CD4-positive, alpha-beta T cell treated with Interleukin-15 for 4 hours (primary cell): ENCODE data around the gene SGPP2.

ENCODE experiments used
- DNase-seq: peaks from one replicate; pipeline ENCODE4 v3.0.0-alpha.2; 2020; ENCODE audit warnings: low spot score

Gene SGPP2

DNA sequence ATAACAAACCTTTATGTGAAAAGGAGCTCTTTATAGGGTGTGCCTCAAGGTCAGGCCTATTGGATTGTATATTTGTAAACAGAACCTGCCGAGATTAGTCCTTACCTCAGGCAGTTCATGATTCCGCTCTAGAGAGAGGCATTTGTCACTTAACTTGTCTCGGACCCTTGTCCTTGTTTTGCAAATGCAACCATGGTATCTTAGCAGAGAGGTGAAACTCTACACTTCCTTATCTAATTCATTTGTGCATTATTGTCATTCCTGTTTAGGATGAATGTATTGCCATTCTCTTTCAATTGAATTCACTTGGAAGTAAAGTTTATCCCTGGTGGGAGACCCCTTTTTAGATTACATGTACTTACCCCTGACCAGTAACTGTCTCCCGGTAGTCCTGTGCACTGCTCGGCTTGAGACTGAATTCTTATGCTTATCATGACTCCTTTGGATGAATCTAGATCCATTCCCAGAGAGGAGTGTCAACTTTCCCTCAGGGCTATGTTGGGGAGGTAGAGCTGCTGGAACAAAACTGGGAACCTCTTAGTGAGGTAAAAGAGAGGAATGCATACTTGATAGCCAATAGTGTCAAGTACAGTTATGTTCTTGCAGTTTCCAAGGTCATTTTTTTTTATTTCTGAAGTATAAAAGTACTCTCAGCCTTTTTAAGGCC lies 46.6 kb downstream of the SGPP2 start:
- no peak for DNase-seq

DNA sequence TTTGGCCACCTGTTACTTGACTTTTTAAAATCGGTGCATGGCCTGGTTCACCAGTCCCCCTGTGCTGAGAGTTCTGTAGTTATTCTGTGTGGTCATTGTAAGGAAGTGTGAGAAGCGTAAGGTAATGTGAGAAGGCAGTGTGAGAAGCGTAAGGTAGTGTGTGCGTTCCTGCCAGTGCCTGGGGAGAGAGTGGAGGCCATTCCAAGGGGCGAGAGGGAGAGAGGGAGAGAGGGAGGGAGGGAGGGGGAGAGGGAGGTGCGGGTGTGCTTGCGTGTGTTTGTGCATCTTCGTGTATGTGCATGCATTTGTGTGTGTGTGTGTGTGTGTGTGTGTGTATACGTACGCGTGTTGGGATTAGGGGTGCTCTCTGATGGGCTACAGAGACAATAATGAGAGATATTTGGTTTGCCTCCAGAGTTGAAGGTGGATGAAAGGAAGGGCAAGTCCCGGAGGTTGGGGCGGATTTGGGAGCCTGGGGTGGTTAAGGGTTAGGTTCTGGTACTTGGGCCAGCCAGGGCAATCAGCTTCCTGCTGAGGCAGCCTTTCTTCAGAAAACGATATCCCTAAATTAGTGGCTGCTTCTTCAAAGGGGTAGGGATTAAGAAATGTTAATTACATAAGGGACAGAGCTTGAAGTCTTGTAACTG lies 53.7 kb downstream of the SGPP2 start:
- no peak for DNase-seq

DNA sequence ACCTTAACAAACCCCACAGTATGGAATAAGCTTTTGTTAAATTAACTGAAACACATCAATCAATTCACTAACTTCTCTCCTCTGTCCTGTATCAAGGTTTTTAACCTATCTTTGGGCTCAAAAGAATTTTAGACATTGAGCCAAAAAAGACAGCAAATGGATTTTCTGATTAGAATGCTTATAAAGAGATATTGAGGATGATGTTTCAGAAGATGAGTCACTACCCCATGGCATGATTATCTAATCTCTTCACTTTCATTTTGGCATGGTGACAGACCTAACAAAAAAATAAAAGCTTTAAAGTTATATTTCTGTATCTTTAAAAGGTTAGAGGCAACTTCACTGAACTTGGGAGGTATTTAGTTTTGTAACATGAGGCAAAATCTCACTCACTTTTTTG lies 55.5 kb downstream of the SGPP2 start:
- peak; percentile 2 for DNase-seq

DNA sequence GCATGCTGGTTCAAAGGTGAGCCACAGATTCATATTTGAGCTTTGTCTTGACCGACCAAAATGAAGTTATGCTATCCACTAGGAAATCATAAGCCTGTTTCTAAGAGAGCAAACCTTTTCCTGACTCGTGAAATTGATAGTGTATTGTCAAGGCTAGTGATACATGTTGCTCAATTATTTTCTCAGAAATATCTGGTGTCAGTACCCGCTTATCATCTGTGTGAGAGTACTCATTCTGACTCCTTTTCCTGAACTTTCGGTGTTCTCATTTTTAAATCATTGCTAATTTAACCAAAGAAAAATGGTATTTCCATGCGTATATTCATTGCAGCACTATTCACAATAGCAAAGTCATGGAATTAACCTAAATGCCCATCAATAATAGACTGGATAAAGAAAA lies 56.2 kb downstream of the SGPP2 start:
- no peak for DNase-seq

DNA sequence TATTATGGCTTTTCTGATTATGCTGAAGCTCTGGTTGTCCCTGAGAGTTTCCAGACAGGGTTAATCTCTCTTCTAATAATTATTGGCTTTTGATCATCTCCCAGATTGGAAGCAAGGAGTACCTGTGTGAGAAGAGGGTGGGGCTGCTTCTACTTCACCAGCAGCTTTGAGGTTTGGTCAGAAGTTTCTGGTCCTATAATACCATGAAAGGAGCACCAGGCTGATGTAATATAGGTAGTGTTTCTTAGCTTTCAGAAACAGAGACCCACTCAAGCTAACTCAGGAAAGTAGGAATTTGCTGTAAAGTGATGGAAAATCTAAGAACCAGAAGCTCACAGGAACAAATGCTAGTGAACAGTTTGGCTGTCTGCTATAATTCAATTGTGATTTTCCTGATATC lies 57.6 kb downstream of the SGPP2 start:
- DNase-seq: no peak

DNA sequence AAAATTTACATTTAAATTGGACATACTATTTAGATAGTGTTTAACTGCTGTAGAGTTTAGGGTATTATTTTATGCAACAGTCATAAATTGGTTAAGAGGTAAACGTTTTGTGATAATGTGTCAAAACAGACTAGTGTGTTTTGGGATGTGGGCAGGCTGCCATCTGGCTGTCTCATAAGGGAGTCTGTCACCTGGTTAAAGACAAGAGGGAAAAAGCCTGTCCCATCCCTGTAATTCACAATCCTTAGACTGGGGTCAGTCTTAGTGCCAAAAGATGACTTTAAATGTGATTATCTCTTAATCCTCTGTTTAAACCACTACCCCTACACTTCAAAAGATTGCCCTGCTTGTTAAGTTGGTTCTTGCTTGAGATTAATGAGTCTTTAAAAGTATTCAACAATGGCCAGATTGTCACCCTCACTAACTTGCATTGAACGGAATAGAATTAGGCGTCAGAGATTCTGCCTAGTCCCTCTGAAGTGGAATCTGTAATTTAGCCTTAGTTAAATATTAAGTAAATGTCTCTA lies 59.2 kb downstream of the SGPP2 start:
- DNase-seq: no peak

DNA sequence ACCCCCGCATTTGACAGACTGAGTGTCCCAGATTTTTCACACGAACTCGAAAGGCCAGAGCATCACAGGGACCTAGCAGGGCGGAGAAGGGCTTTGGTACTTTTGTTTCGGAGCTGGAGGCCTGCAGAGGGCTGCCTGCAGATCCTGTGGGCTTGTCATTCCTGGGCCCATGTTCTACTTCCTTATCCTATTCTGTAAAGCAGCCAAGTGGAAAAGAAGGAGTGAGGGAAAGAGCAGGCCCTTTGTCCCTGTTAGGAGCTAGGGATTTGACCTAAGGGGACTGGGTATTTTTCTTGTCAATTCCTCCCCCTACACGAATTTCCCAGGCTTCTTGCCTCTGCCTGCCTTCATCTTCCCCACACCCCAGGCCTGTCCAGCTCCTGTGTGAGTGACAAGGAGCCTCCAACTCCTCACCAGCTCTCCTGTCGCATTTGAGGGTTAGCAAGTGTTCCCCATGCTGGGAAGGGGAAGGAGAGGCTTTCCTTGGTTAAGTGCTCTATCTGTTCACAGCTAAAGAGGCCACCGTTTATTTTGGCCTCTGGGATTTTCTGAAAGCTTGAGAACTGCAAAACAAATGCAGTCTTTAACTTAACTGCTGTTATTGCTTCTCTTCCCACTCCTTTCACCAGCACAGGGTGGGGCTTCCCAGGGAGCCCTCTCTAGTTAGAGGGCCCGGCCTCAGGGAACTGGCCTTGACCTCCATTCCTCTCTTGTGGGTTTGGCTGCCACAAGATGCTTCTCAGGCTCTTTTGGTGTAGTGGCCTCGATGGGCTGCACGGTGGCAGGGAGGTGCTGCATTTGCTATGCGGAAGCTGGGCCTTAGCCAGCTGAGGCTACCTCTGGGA lies 61.2 kb downstream of the SGPP2 start:
- no peak for DNase-seq

DNA sequence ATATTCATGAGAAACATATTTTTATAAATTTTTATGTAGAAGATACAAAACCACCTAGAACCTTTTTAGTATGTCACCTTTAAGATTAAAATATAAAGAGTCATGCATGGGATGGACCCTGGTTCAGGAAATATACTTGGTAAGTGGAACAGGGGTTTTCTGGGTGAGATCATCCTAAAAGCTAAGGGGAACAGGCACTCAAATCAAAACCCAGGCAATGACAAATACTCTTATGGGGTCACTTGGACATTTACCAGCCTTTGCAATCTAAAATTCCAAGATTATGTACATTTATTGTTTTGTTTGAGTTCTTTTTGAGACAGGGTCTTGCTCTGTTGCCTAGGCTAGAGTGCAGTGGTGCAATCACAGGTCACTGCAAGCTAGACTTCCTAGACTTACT lies 65.8 kb downstream of the SGPP2 start:
- no peak for DNase-seq

DNA sequence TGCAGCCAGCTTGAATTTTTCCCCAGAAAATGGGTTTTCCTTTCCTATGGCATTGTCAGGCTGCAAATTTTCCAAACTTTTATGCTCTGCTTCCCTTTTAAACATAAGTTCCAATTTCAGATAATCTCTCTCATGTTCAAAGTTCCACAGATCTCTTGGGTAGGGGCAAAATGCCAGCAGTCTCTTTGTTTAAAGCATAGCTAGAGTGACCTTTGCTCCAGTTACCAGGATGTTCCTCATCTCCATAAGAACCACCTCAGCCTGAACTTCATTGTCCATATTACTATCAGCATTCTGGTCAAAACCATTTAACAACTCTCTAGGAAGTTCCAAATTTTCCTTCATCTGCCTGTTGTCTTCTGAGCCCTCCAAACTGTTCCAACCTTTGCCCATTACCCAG lies 68.3 kb downstream of the SGPP2 start:
- no peak for DNase-seq

DNA sequence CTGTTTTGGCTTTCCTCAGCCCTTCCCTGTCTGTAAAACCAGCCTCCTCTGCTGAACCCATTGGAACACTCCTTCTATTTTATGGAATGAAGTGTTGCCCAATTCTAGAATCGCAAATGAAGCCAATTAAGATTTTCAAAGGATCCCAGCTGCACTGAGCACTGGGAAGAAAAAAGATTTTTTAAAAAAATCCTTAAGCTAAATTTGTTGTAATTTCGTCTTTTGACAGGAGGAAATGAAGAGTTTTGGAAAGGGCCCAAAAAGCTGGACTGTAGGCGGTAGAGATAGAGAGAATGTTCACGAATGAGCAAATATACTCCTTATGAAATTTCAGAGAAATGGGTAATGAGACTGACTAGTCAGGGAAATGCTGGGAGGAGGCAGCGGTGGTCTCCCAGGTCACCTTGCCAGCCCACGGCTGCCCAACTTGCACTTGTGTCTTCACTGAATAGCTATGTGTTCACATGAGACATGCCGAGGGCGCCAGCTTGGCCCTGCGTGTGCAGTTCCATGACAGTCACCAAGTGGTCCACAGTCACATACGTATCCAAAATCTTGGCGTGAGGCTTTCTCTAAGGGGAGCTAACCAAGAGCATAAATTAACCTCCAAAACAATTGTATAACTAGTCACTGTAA lies 69.9 kb downstream of the SGPP2 start:
- DNase-seq: no peak

DNA sequence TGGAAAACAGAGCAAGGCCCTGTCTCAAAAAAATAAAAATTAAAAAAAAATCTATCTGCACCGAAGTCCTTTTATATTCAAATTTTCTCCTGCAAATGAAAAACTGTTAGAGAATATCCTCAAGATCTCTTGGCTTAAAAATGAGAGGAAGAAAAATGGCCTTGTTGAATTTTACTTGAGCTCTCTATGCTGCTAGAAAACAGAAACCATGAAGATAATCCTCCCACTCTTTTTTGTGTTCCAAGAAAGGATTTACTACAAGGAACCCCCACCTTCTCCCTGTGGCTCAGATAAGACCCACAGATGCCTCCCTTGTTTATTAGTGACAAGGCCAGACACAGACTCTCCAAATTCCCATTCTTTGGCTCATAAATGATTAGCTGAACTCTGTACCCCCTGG lies 71.0 kb downstream of the SGPP2 start:
- no peak for DNase-seq

DNA sequence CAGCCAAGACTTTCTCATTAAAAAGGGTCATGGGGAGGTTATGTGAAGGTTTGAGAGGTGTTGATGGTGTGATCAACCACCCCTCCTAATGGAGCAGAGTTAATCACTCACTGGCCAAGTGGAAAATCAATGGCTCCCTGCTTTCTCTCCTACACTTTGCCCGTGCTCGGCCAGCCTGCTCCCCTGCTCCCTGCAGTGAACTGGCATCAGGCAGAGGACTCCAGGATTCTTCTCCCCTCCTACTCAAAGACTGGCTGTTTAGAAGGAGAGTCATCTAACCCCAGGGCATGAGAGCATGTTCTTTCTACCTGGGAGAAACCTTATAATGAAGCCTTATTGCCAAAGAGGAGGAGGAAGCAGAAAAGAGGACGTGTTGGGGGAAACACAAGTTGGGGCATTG lies 74.9 kb downstream of the SGPP2 start:
- no peak for DNase-seq

DNA sequence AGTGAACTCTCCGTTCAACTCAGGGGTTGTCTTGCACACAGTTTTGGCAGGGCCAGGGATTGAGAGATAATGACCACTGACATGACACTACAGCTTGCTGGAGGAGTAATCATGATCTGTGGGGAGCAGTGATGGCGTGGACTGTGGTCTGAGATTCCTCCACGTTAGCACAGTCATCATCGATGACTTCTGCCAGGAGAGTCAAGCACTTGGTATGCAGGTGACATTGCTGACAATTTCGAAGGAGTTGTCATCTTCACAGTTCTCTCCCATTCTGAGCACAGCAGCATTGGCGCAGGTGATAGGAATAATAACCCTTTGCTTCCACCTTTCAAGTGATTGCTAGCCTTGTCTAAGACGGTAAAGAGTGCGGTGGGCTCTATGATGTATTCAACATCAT lies 79.8 kb downstream of the SGPP2 start:
- DNase-seq: no peak

DNA sequence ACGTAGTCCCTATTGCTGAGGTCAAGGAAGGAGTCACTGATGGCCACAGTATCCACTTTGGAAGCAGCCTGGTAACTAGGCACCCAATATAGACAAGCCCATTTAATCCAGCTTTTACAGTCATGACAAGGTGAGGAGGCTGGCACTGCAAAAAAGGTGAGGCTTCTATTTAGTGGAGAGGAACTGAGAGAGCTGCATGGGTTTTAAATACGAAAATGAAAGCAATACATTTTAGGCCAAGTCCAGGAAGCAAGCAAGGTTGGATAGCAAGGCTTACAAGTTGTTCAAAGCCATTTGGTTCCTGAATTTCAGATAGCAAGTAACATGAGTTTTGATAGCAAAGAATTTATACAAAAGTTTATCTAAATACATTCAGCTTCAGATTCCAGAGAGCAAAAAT lies 80.4 kb downstream of the SGPP2 start:
- no peak for DNase-seq

DNA sequence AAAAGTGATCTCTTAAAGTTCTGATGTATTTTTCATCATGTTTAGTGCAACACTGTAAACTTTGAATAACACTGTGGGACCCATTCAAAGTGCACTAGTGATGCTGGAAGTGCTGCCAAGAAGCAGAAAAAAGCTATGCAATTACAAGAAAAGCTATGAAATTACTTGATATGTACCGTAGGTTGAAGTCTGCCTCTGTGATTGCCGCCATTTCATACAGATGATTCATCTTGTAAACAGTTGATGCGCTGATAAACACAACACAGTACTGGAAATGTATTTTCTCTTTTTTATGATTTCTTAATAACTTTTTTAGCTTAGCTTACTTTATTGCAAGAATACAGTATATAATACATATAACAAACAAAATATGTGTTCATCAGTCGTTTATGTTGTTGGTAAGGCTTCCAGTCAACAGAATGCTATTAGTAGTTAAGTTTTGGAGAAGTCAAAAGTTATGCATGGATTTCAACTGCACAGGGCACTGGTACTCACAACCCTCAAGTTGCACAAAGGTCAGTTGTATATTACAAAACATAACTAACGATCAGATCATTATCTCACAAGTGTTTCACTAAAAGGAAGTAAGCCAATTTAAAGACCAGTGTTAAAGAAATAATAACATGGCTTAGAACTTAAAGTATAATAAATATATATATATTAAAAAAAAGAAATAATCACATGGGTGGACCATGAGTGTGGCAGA lies 82.0 kb downstream of the SGPP2 start:
- no peak for DNase-seq

DNA sequence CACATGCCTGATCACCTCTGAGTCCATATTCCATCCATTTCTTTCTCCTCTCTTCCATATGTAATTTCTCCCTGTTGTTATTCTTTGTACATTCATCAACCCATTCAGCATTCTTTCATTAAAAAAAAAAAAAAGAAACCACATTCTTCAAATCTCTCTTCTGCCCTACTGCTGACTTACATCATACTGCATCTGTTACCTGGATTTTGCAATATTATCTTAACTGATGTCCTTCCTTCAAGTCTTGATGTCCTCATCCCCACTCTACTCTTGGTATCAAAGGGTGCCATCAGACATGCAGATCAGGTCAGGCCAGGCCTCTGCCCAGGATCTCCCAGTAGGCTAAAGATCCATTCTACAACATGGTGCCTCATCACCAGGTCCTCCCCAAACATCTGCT lies 90.6 kb downstream of the SGPP2 start:
- no peak for DNase-seq

DNA sequence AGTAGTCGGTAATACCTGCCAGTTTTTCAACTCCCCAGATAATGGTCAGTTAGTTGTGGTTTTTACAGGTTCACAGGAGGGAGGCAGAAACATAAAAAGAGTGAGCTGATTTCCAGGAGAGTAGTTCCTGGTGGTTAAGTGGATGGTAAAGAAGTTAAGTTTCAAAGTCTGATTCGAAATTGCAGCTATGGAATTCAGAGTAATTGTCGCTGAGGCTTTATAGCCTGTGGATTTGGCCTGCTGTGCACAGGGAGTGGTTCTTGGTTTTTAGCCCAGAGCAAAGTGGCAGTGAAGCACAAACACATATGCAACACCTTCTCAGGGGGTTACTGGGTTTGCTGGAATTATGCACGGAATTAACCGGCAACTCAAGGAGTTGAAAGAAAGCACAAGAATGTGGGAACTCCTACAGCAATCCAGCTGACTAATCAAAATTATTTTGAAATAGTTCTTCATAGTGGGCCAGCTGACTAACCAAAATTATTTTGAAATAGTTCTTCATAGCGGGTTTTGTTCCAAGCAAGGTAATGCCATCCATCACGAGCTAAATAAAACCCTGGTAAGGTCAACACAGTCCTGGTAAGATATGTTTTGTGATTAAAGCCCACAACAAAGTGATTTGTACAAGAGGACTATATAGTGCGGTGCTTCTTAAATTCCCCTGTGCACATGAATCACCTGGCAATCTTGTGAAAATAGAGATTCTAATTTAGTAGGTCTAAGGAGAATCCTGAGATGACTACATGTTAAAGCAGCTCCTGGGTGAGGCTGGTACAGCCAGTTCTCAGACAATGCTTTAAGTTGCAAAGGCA lies 94.4 kb downstream of the SGPP2 start:
- no peak for DNase-seq

DNA sequence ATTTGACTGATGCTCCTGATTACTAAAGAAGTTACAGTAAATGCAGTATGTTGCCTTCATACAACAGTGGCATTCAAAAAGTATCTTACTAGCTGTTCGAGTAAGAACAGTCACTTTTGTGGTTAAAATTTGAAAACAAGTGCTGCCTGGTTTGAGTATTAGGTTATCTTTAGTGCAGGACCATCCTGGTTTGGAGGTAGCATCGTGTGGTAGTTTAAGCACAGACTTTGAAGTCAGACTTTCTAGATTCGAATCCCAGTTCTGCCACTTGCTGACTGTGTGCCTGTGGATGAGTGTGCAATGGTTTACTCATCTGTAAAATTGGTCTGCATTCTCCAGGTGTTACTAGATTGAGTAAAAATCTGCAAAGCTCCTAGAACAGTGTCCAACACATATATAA lies 96.8 kb downstream of the SGPP2 start:
- DNase-seq: no peak

DNA sequence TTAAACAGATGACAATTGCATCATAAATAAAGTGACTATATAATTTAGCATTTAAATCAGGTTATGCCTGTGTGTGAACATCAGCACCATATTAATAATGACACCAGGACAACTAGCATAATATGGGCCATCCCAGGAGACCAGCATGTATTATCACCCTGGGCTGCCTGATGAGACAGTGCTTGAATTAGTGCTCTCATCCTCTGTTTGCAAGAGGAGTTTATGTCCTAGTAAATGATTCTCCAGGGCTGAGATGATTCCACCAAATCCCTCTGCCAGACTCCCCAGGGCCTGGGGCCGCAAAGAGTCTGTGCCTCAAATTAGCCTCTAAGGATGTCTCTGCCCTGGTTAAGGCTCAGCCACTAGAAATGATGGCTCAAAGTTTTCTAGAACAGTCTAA lies 97.7 kb downstream of the SGPP2 start:
- DNase-seq: no peak

DNA sequence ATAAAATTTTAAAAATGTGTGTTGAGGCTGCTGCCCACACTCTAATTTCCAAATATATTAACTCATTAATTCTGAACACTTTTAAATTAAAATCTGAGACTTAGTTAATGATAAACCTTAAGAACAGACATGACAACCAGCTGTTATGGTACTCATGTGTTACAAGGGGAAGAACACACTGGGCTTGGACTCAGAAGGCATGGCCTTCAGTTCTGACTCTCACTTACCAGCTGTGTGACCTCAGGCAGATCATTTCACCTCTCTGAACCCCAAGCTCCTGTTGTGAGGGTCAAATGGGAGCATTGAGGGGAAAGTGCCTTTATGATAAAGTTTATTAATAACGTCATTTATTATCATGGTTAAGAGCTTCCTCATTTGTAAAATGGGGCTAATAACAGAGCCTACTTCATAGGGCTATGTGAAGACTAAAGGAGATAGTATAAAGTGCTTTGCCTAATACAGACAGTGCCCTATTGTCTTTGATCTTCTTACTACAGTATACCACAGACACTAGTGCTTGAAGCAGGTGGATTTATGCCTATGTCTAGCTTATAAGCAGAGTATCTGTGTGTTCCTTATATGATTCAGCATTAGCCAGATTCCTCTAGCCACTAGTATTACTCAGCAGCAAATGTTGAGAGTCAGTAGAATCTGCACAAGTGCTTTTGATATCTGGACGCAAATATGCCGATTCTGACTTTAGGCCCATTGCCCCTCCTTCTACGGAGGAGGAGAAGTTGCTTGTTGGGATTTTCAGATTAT lies 99.6 kb downstream of the SGPP2 start:
- DNase-seq: no peak
